GM15510 (cell line): ENCODE data around the gene FUT9.

ENCODE experiments used
- POLR2A ChIP-seq: IDR thresholded peaks from 3 replicates; pipeline ENCODE4 v1.6.1; 2011; ENCODE audit warnings: borderline replicate concordance; ENCODE audit not compliant: insufficient read length; ENCODE audit errors: extremely low read depth

The FUT9 gene

GRCh38 chr6:96022225-96022624 is 6.5 kb downstream of the FUT9 start:
- no peak for TF ChIP-seq POLR2A

- no peak for TF ChIP-seq POLR2A
These were observed 16.9 kb downstream of the FUT9 start for GRCh38 chr6:96032661-96033060.

- TF ChIP-seq POLR2A: no peak
These were observed 35.8 kb downstream of the FUT9 start for GRCh38 chr6:96051555-96051954.

GRCh38 chr6:96058082-96058481 is 42.3 kb downstream of the FUT9 start:
- no peak for TF ChIP-seq POLR2A

- TF ChIP-seq POLR2A: no peak
These were observed 43.8 kb downstream of the FUT9 start for GRCh38 chr6:96059586-96059985.

- TF ChIP-seq POLR2A: no peak
These were observed 44.5 kb downstream of the FUT9 start for GRCh38 chr6:96060249-96060648.

- no peak for TF ChIP-seq POLR2A
These were observed 49.4 kb downstream of the FUT9 start for GRCh38 chr6:96065213-96065612.

GRCh38 chr6:96066376-96066775 is 50.6 kb downstream of the FUT9 start:
- no peak for TF ChIP-seq POLR2A

GRCh38 chr6:96073555-96073954 is 57.8 kb downstream of the FUT9 start:
- no peak for TF ChIP-seq POLR2A

GRCh38 chr6:96074006-96074405 is 58.2 kb downstream of the FUT9 start:
- no peak for TF ChIP-seq POLR2A

GRCh38 chr6:96075826-96076225 is 60.1 kb downstream of the FUT9 start:
- no peak for TF ChIP-seq POLR2A

- no peak for TF ChIP-seq POLR2A
These were observed 71.0 kb downstream of the FUT9 start for GRCh38 chr6:96086745-96087144.

- no peak for TF ChIP-seq POLR2A
These were observed 73.4 kb downstream of the FUT9 start for GRCh38 chr6:96089173-96089572.

GRCh38 chr6:96094077-96094476 is 78.3 kb downstream of the FUT9 start:
- TF ChIP-seq POLR2A: no peak

- no peak for TF ChIP-seq POLR2A
These were observed 83.3 kb downstream of the FUT9 start for GRCh38 chr6:96099069-96099468.

- TF ChIP-seq POLR2A: no peak
These were observed 85.8 kb downstream of the FUT9 start for GRCh38 chr6:96101564-96101963.

GRCh38 chr6:96104910-96105309 is 89.1 kb downstream of the FUT9 start:
- TF ChIP-seq POLR2A: no peak

GRCh38 chr6:96110878-96111277 is 95.1 kb downstream of the FUT9 start:
- no peak for TF ChIP-seq POLR2A

GRCh38 chr6:96116674-96117073 is 100.9 kb downstream of the FUT9 start:
- no peak for TF ChIP-seq POLR2A

GRCh38 chr6:96124778-96125177 is 109.0 kb downstream of the FUT9 start:
- no peak for TF ChIP-seq POLR2A
